GM20000 (cell line): ENCODE results near the gene GP1BB.

Source experiments
- DNase-seq: peaks from one replicate; pipeline ENCODE4 v3.0.0; 2012; ENCODE audit warnings: low spot score
- CTCF ChIP-seq: IDR thresholded peaks from 2 replicates; pipeline ENCODE4 v1.5.1; 2012; ENCODE audit warnings: mild to moderate bottlenecking, control low read depth; ENCODE audit errors: extremely low read depth, missing control alignments

GP1BB gene

DNA sequence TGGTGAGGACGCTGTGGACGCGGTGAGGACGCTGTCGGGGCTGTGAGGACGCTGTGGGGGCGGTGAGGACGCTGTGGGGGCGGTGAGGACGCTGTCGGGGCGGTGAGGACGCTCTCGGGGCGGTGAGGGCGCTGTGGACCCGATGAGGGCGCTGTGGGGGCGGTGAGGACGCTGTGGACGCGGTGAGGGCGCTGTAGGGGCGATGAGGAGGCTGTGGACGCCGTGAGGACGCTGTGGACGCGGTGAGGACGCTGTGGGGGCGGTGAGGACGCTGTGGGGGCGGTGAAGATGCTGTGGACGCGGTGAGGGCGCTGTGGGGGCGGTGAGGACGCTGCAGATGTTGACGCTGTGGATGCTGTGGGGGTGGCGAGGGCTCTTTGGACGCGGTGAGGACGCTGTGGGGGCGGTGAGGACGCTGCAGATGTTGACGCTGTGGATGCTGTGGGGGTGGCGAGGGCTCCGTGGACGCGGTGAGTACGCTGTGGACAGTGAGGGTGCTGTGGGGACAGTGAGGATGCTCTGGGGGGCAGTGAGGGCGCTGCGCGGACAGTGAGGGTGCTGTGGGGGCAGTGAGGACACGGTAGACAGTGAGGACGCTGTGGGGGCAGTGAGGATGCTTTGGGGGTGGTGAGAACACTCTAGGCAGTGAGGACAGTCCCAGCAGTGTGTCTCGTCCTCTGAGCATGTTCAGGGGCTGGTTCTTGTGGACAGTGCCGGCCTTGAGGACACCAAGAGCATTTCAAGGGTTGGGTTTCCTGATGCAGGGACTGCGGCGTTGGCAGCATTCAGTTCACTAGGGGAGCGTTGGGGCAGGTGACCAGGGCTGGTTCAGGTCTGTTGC lies 4.2 kb downstream of the GP1BB start:
- no peak for DNase-seq
- no peak for TF ChIP-seq CTCF

- DNase-seq: no peak
- TF ChIP-seq CTCF: no peak
These were observed 4.9 kb downstream of the GP1BB start for GRCh38 chr22:19728271-19728670.

- no peak for DNase-seq
- no peak for TF ChIP-seq CTCF
These were observed 5.5 kb downstream of the GP1BB start for GRCh38 chr22:19728836-19729235.

GRCh38 chr22:19729507-19729906 lies 6.2 kb downstream of the GP1BB start:
- no peak for DNase-seq
- no peak for TF ChIP-seq CTCF

DNA sequence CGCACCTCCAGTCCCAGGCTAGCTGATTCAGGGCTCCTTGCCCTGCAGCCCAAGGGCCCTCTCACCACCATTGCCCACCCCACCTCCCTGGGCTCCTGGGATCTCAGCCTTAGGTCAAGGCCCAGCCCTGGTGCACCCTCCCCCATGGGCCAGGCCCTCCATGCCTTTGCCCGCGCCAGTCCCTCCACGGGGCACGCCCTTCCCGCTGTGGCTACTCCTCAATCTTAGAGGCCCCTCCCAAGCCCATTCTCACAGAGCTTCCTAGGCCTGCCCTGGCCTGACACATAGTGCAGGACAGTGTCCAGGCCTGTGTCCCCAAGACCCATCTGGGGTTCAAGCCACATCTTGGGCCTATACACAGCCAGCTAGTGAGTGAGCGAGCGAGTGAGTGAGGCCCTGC lies 6.9 kb downstream of the GP1BB start:
- no peak for TF ChIP-seq CTCF
- no peak for DNase-seq

- peak; percentile 93 for DNase-seq
- peak; percentile 84 for TF ChIP-seq CTCF
These were observed 7.5 kb downstream of the GP1BB start for GRCh38 chr22:19730655-19731360.
